ENCODE data around the gene ANKLE1.
"Not testable (repeated sequence)": the region's sequence is repeated elsewhere in the genome, so short reads cannot be mapped to it uniquely, and the experiment has no call there.

ANKLE1 gene

DNA sequence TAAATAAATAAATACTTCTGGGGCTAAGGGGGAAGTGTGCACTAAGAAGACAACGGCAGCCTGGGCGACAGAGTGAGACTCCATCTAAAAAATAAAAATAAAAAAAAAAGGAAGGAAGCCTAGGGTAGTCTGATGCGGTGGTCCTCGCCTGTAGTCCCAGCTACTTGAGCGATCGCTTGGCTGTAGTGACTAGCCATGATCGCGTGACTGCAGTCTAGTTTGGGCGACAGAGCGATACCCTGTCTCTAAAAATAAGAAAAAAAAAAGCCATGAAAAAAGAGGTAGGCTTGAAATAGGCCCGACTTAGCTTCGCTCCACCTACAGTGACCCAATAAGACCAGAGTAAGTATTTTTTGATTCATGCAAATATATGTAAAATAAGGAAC is 15.1 kb upstream of the ANKLE1 start:
- H3K4me3 ChIP-seq (replicated peaks; ENCODE audit: low read depth, low read length): no peak overlapping the region
- no peak for DNase-seq (ENCODE audit: extremely low read depth, low read depth)
- TF ChIP-seq CTCF (IDR thresholded peaks at IDR 0.05; ENCODE audit: low read depth, low read length, missing control alignments): no peak

- TF ChIP-seq CTCF (IDR thresholded peaks at IDR 0.05; ENCODE audit: low read depth, low read length, missing control alignments): no peak
- peak; percentile 100 for DNase-seq (ENCODE audit: extremely low read depth, low read depth)
- H3K4me3 ChIP-seq (replicated peaks; ENCODE audit: low read depth, low read length): peak within 1 kb of the TSS; percentile 100
Observed at GRCh38 chr19:17266975-17267788, 14.5 kb upstream of the ANKLE1 start, which contains the start of gene BABAM1. BABAM1 (plus strand) TSS chr19:17267443; CDS start chr19:17268807, 1,364 bp downstream.

GRCh38 chr19:17268754-17269153 is 12.9 kb upstream of the ANKLE1 start:
- H3K4me3 ChIP-seq (replicated peaks; ENCODE audit: low read depth, low read length): peak overlapping the region; percentile 100
- no peak for TF ChIP-seq CTCF (IDR thresholded peaks at IDR 0.05; ENCODE audit: low read depth, low read length, missing control alignments)
- DNase-seq (ENCODE audit: extremely low read depth, low read depth): no peak

DNA sequence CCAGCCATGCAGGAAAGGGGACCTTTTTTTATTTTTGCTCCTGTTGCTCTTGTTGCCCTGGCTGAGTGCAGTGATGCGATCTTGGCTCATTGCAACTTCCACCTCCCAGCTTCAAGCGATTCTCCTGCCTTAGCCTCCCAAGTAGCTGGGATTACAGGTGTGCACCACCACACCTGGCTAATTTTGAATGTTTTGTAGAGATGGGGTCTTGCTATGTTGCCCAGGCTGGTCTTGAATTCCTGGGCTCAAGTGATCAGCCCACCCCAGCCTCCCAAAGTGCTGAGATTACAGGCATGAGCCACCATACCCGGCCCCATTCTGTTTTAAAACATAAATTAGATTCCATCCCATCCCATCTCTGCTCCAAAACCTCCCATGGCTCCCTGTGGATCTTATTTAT is 6.8 kb upstream of the ANKLE1 start:
- H3K4me3 ChIP-seq (replicated peaks; ENCODE audit: low read depth, low read length); DNase-seq (ENCODE audit: extremely low read depth, low read depth): not testable (repeated sequence)

GRCh38 chr19:17275441-17276175 is 6.1 kb upstream of the ANKLE1 start:
- TF ChIP-seq CTCF (IDR thresholded peaks at IDR 0.05; ENCODE audit: low read depth, low read length, missing control alignments): no peak
- no peak overlapping the region for H3K4me3 ChIP-seq (replicated peaks; ENCODE audit: low read depth, low read length)
- DNase-seq (ENCODE audit: extremely low read depth, low read depth): no peak

GRCh38 chr19:17279436-17279835 is 2.3 kb upstream of the ANKLE1 start:
- TF ChIP-seq CTCF (IDR thresholded peaks at IDR 0.05; ENCODE audit: low read depth, low read length, missing control alignments): no peak
- no peak for DNase-seq (ENCODE audit: extremely low read depth, low read depth)
- H3K4me3 ChIP-seq (replicated peaks; ENCODE audit: low read depth, low read length): no peak overlapping the region

- H3K4me3 ChIP-seq (replicated peaks; ENCODE audit: low read depth, low read length): peak overlapping the region; percentile 48
- TF ChIP-seq CTCF (IDR thresholded peaks at IDR 0.05; ENCODE audit: low read depth, low read length, missing control alignments): peak; percentile 94
Observed at GRCh38 chr19:17282488-17283125, 906 bp downstream of the ANKLE1 start.

More at GRCh38 chr19:17282488-17283125, 906 bp downstream of the ANKLE1 start:
- DNase-seq (ENCODE audit: extremely low read depth, low read depth): peak; percentile 59

All from HFF-Myc (cell line).